ENCODE measurements around the gene TRIML2.
"Not testable (repeated sequence)": the region's sequence is repeated elsewhere in the genome, so short reads cannot be mapped to it uniquely, and the experiment has no call there.

The TRIML2 gene

GRCh38 chr4:188106454-188106853 is 2.9 kb downstream of the TRIML2 start:
- no peak for DNase-seq

- no peak for DNase-seq
Measured at GRCh38 chr4:188092824-188093223, 16.6 kb downstream of the TRIML2 start.

- no peak for DNase-seq
Measured at GRCh38 chr4:188086858-188087257, 22.5 kb downstream of the TRIML2 start.

- DNase-seq, result no peak
Measured at GRCh38 chr4:188082796-188083195, 26.6 kb downstream of the TRIML2 start.

- no peak for DNase-seq
Measured at GRCh38 chr4:188078116-188078515, 31.3 kb downstream of the TRIML2 start.

- no peak for DNase-seq
Measured at GRCh38 chr4:188076169-188076568, 33.2 kb downstream of the TRIML2 start.

GRCh38 chr4:188061083-188061482 is 48.3 kb downstream of the TRIML2 start:
- no peak for DNase-seq

- no peak for DNase-seq
Measured at GRCh38 chr4:188053302-188053701, 56.1 kb downstream of the TRIML2 start.

GRCh38 chr4:188046657-188047056 is 62.7 kb downstream of the TRIML2 start:
- DNase-seq, result no peak

GRCh38 chr4:188045461-188045860 is 63.9 kb downstream of the TRIML2 start:
- DNase-seq, result not testable (repeated sequence)

GRCh38 chr4:188043154-188043553 is 66.2 kb downstream of the TRIML2 start:
- DNase-seq, result no peak

- DNase-seq, result no peak
Measured at GRCh38 chr4:188042191-188042590, 67.2 kb downstream of the TRIML2 start.

GRCh38 chr4:188041721-188042120 is 67.7 kb downstream of the TRIML2 start:
- DNase-seq, result no peak
